ENCODE results near the gene CDYL2. TPM values are rescaled to one million over a fixed set of nuclear protein-coding genes. Genes with fewer than 3 reads are reported as not detected.

Gene CDYL2
- total RNA-seq, 4 donors from 2014 or later, result 1.8 to 4.8 (median 3.1) TPM

- DNase-seq, result no peak
- no peaks in the 10 kb centered on the region for H3K9me3 ChIP-seq
- intact Hi-C loops (cut with DNase I), result no loop called here
- 28 to 39% methylated on average over 6 of the region's 6 CpGs for WGBS, 2 donors
- peaks cover 0 to 15% (median 11%) of the 10 kb centered on the region in 3 donors for H3K4me1 ChIP-seq
- H3K27me3 ChIP-seq, result peaks cover 0 to 6% (median 0%) of the 10 kb centered on the region in 4 donors
- no peak overlapping the region for H3K27ac ChIP-seq
- TF ChIP-seq CTCF (IDR thresholded peaks at IDR 0.05) (no peak), POLR2A (IDR thresholded peaks at IDR 0.05) (no peak)
- H3K4me3 ChIP-seq, result no peak overlapping the region
- no peaks in the 10 kb centered on the region for H3K36me3 ChIP-seq
Measured at GRCh38 chr16:80570106-80570478, 234.3 kb downstream of the CDYL2 start.

- 34 to 40% methylated on average over 5 to 9 of the region's 9 CpGs for WGBS, 2 donors
- Histone ChIP-seq H3K4me3 (no peak overlapping the region), H3K4me1 (peaks cover 0 to 15% (median 11%) of the 10 kb centered on the region in 3 donors), H3K27ac (no peak overlapping the region), H3K36me3 (no peaks in the 10 kb centered on the region), H3K9me3 (no peaks in the 10 kb centered on the region), H3K27me3 (peaks cover 0 to 6% (median 0%) of the 10 kb centered on the region in 4 donors)
- TF ChIP-seq POLR2A (IDR thresholded peaks at IDR 0.05) (no peak), CTCF (IDR thresholded peaks at IDR 0.05) (no peak)
- intact Hi-C loops (cut with DNase I), result no loop called here
- DNase-seq, result no peak
Measured at GRCh38 chr16:80569440-80570105, 234.8 kb downstream of the CDYL2 start.

DNA sequence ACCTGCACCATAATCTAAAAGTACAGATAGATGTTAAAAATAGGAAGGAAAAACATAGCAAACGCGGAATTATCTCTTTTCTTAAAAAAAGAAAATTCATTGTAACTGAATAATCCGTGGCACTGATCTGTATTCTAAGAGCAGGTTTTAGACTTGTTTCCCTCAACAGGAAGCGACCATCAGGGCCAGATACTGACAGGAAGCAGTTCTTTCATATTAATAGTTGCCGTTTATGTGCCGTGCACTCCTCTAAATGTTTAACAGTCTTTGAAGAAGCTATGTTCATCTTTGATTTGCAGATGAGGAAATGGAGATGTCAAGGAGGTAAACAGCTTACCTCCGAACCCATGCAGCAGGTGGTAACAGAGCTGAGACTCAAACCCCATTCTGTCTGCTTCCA, 240.0 kb downstream of the CDYL2 start:
- Histone ChIP-seq H3K36me3 (no peaks in the 10 kb centered on the region), H3K4me1 (peaks cover 0 to 5% (median 3%) of the 10 kb centered on the region in 3 donors), H3K27ac (no peak overlapping the region), H3K9me3 (no peaks in the 10 kb centered on the region), H3K4me3 (no peak overlapping the region), H3K27me3 (peaks cover 0 to 6% (median 0%) of the 10 kb centered on the region in 4 donors)
- 59 to 65% methylated on average over 7 of the region's 7 CpGs for WGBS, 2 donors
- DNase-seq, result no peak
- intact Hi-C loops (cut with DNase I), result no loop called here
- no peak for TF ChIP-seq POLR2A (IDR thresholded peaks at IDR 0.05)
- no peak for TF ChIP-seq CTCF (IDR thresholded peaks at IDR 0.05)

DNA sequence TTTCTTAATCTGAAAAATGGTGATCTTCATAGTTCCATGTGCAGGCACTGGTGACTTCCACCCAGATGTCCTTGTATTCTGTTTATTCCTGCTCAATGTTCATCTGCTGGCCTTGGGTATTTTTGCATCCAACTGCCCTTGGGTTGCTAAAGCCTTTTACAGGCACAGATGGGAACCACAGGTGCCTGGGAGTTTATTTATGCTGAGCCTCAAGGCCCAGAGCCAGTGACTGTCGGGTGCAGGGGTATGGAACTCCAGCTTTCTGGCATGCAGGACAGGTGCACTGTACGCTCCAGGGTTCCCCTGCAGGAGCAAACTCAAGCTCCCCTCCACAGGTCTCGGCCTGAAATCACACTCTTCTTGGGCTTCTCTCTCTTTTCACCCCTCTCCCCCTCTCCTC, 241.3 kb downstream of the CDYL2 start:
- Histone ChIP-seq H3K9me3 (no peaks in the 10 kb centered on the region), H3K4me1 (peaks cover 0 to 4% (median 0%) of the 10 kb centered on the region in 3 donors), H3K27me3 (peaks cover 0 to 6% (median 0%) of the 10 kb centered on the region in 4 donors), H3K36me3 (no peaks in the 10 kb centered on the region), H3K4me3 (no peak overlapping the region), H3K27ac (no peak overlapping the region)
- DNase-seq, result no peak
- WGBS, 2 donors, result 81 to 85% methylated on average over 3 of the region's 3 CpGs
- intact Hi-C loops (cut with DNase I), result no loop called here
- TF ChIP-seq CTCF (IDR thresholded peaks at IDR 0.05), result no peak
- no peak for TF ChIP-seq POLR2A (IDR thresholded peaks at IDR 0.05)

DNA sequence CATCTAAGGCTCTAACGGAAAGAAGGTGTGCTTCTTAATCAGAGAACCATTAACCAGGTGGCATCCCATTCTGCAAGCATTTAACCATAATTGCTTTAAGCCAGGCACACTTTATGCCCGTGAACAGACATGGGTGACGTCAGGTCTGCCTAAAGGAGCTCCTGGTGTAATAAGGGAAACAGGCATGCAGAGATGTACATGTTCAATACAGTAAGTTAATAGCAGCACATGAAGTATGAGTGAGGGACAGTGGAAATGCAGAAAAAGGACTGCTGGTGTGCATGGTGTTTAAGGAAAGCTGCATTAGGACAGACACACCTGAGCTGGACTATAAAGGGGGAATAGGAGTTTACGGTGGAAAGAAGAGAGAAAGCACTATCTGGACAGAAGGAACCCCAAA, 245.0 kb downstream of the CDYL2 start:
- no peak overlapping the region for H3K27ac ChIP-seq
- WGBS, 2 donors, result 43 to 45% methylated on average over 4 of the region's 4 CpGs
- TF ChIP-seq CTCF (IDR thresholded peaks at IDR 0.05) (no peak), POLR2A (IDR thresholded peaks at IDR 0.05) (no peak)
- H3K36me3 ChIP-seq, result no peaks in the 10 kb centered on the region
- H3K4me1 ChIP-seq, result peaks cover 0 to 4% (median 0%) of the 10 kb centered on the region in 3 donors
- no peak for DNase-seq
- intact Hi-C loops (cut with DNase I), result no loop called here
- H3K9me3 ChIP-seq, result no peaks in the 10 kb centered on the region
- no peak overlapping the region for H3K4me3 ChIP-seq
- no peaks in the 10 kb centered on the region for H3K27me3 ChIP-seq
